ENCODE data around the gene SSMEM1.
"Not testable (repeated sequence)": the region's sequence is repeated elsewhere in the genome, so short reads cannot be mapped to it uniquely, and the experiment has no call there.

Gene SSMEM1

GRCh38 chr7:130246491-130246890 lies 38.8 kb downstream of the SSMEM1 start:
- not testable (repeated sequence) for DNase-seq (ENCODE audit: low read depth)

- not testable (repeated sequence) for DNase-seq (ENCODE audit: low read depth)
Measured at GRCh38 chr7:130248842-130249241, 41.2 kb downstream of the SSMEM1 start.

- DNase-seq (ENCODE audit: low read depth), result not testable (repeated sequence)
Measured at GRCh38 chr7:130249626-130250025, 42.0 kb downstream of the SSMEM1 start.

DNA sequence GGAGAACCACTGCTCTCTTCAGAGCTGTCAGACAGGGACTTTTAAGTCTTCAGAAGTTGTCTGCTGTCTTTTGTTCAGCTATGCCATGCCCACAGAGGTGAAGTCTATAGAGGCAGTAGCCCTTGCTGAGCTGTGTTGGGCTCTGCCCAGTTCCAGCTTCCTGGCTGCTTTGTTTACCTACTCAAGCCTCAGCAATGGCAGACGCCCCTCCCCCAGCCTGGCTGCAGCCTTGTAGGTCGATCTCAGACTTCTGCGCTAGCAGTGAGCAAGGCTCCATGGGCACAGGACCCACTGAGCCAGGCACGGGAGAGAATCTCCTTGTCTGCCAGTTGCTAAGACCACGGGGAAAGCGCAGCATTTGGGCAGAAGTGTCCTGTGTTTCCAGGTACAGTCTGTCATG lies 46.9 kb downstream of the SSMEM1 start:
- DNase-seq (ENCODE audit: low read depth), result no peak

GRCh38 chr7:130256704-130257103 lies 49.0 kb downstream of the SSMEM1 start:
- DNase-seq (ENCODE audit: low read depth), result no peak

DNA sequence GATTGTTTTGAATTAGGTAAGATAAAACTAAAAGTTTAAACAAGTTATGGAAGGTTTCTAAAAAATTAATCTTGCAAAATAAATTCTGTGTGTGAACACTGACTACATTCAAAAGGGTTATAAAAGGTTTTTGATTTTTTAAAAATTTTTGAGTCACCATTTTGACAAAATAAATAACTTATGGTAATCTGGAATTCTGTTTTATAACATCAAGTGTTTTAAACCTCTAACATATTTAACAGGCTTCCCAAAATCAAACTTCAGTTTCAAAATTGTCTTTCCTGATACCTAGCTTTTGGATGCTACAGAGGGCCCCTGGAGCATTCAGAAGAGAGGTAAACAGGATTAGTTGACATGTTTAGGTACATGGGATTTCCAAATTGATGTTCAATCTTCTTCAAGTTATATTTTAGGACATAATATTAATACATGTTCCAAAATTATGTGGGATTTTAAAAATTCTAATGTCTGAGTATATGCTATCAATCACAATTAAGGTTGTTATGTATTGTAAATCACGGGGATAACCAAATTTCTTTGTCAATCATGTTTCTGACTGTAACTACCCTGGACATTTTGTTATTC lies 50.9 kb downstream of the SSMEM1 start:
- no peak for DNase-seq (ENCODE audit: low read depth)

GRCh38 chr7:130262448-130262847 lies 54.8 kb downstream of the SSMEM1 start:
- DNase-seq (ENCODE audit: low read depth), result no peak

GRCh38 chr7:130263130-130263529 lies 55.5 kb downstream of the SSMEM1 start:
- DNase-seq (ENCODE audit: low read depth), result no peak

All from activated T-helper 9 cell treated with anti-CD3 and anti-CD28 coated beads, Interleukin-2, amount 50 U/mL, for 16 hours (primary cell).